ENCODE data around the gene CCDC28B.

GRCh38 chr1:32182060-32182459 is 18.3 kb upstream of the CCDC28B start:
- TF ChIP-seq POLR2A (IDR thresholded peaks at IDR 0.05; ENCODE audit: low read length) (no peak), GATA1 (IDR thresholded peaks at IDR 0.05; ENCODE audit: low read depth, low read length) (no peak)
